HG02840 (cell line): ENCODE measurements around the gene NAPA.

Source experiments
- ATAC-seq: cut with Tn5 transposase; IDR thresholded peaks from one replicate; pipeline ENCODE4 v1.9.1; 2021; ENCODE audit warnings: mild to moderate bottlenecking, moderate library complexity, moderate number of reproducible peaks; ENCODE audit not compliant: unreplicated experiment, low FRiP score

NAPA gene

DNA sequence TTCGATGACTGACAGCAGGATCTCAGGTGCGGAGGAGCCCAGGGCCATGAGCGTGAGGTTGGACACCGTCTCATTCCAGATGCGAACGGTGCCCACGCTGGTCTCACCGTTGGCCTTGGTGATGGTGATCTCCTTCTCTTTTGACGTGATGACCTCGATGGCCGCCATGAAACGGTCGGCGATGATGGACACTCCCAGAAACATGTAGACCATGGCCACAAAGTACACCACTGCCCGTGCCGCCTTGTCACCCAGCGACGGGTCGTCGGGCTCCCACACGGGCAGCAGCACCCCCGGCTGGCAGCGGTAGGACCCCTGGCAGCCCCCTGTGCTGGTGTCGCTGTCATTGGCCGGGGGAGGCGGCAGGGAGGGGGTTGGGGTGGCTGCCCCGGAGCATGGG is 48.9 kb downstream of the NAPA start:
- no peak for ATAC-seq

DNA sequence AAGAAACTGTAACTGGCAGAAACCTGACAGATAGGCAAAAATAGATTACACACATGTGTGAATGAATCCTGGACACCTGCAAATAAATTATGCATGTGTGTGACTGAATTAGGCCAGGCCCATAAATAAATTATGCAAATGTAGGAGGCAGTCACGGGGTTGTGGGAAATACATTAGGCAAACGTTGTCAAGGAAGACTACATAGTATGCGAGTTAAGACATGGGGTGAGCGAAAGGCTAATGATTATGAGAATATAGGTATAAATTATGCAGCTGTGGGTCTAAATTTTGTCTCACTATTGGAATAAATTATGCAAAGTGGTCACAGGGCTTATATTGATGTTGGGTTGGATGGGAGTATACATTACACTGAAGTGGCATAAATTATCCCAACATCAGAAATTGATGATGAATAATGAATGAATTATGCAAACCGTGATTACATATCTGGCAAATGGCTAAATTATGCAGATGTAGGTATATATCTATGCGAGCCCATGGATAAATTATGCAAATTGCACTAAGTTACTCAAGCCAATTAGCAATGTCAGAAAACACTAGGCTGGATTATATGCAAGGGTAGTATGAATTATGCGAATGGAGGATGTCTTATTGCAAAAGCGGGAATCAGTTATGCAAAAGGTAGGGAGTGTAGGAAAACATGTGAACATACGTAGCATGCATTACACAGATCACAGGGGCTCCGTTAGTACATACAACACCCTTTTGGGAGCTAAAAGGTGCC is 50.0 kb downstream of the NAPA start:
- ATAC-seq = no peak

DNA sequence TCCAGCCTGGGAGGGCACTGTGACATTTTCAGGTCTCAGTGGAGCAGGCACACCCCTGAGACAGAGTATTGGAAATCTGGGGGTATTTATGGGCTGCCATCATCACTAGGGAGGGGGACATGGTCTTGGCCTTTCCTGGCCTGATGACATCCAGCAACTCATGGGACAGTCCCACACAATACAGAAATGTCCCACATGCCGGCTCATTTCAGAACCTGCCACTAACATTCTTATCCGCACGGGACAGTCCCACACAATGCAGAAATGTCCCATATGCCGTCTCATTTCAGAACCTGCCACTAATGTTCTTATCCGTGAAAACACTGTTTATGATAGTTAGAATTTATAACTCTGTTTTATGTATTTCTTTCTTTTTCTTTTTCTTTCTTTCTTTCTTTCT is 53.0 kb downstream of the NAPA start:
- ATAC-seq = no peak

DNA sequence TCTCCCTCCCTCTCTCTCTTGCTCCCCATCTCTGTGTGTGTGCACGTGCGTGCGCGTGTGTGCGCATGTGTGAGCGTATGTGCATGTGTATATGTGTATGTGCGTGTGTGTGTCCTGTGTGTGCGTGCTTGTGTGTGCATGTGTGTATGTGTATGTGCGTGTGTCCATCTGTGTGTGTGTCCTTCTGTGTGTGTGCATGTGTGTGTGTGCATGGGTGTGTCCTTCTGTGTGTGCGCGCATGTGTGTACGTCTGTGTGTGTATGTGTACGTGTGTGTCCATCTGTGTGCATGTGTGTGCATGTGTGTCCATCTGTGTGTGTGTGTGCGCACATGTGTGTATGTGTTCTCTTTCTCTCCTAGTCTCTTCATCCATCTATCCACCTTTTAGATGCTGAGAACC is 55.4 kb downstream of the NAPA start:
- ATAC-seq = no peak

DNA sequence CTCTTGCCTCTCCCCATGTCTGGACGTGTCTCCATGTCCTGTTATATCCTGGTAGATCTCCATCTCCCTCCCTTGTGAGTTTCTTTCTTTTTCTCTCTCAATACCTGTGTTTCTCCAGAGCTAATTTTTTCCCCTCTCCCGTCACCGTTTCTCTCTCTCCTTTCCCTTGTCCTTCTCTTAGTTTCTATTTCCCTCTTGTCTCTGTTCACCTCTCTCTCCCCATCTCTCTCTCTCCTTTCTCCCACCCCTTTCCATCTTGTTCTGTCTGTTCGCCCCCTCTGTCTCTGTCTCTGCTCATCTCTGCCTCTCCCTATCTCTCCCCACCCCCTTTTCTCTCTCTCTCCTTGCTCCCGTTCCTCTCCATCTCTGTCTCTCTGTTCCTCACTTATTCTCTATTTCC is 56.2 kb downstream of the NAPA start:
- ATAC-seq = no peak

DNA sequence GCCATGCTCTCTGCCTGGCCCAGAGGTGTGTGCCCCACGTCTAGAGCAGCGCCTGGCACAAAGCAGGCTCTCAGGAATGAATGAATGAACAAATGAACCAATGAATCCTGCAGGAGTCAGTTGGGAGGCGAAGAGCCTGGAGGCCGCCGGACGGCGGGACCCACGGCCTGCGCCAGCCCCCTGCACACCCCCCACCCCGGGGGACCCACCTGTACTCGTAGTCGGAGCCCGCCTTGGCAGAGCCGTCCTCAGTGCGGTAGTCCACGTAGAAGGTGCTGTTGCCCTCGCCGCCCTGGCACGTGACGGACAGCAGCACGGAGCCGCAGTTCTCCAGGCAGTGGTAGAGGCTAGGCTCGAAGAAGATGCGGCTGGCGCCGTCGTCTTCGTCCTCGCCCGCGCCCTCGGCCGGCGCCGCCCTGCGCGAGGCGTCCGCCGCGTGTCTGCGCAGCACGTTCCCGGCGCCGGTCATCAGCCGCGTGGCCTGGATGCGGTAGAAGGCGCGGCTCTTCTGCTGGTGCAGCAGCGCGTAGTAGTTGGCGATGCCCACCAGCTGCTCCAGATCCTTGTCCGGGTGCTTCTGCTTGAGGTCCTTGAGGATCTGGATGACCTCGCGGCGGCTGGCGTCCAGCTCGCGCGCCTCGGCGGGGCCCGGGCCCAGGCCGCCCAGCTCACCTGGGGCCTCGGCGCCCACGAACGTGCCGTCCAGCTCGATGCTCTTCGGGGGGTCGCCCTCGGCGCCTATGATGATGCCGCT is 58.0 kb downstream of the NAPA start:
- no peak for ATAC-seq

DNA sequence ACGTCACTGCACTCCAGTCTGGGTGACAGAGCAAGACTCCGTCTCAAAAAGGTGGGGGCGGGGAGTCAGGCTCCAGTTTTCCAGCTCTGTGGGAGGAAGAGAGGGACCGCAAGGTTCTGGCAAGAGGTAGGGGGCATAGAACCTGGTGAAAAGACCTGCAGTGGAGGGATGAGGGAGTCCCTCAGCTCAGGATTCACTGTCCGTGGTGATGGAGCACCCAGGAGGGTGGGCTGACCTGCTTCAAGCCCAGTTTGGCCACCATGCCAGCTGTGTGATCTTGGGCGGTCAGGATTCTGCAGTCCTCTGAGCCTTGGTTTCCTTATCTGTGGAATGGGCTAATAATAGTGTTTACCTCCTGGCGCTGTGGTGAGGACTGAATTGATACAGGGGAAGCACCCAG is 64.4 kb downstream of the NAPA start:
- ATAC-seq = no peak

DNA sequence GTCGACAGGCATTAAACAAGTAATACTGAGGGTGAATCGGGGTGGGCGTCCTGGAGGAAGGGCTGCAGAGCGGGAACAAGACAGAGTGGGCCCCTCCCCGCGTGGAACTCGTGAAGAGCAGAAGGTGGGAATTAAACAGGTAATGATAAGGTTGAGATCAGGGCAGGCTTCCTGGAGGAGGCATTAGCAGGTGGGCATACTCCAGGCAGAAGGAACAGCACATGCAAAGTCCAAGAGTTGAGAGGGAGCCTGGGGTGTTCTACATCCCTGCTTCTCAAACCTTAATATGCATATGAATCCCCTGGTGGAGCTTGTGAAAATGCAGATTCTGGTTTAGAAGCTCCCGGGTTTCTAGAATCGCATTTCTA is 66.5 kb downstream of the NAPA start:
- no peak for ATAC-seq

DNA sequence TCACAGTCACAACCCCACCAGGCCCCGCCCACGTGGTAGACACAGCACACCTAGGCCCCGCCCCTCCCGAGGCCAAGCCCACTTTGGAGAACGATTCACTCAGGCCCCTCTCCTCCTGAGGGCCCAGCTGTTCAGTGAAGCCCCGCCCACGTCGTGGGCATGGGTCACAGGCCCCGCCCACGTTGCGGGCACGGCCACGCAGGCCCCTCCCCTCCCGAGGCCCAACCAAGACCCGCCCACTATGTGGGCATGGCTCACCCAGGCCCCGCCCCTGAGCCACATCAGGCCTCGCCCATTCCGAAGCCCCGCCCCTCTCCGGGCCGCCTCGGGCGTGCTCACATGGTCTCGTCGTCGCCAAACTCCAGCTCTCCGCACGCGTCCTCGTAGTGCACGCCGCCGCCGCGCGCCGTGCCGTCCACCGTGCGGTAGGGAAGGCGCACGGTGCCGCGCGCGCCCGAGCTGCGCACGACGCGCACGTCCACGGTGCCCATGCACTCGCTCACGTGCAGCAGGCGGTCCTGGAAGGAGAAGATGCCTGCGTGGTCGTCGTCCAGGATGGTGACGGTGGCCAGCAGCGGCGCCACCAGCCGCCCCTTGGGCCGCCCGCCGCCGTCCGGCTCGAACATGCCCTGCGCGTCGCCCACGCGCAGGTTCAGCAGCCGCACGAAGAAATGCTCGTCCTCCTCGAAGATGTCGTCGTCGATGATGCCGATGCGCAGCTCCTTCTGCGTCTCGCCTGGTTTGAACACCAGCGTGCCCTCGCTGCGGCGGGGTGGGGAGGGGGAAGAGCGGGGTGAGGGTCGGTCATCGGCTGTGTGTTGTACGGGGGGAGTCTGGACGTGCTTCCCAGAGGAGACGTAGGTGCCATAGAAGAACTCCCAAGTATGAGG is 67.1 kb downstream of the NAPA start:
- no peak for ATAC-seq

DNA sequence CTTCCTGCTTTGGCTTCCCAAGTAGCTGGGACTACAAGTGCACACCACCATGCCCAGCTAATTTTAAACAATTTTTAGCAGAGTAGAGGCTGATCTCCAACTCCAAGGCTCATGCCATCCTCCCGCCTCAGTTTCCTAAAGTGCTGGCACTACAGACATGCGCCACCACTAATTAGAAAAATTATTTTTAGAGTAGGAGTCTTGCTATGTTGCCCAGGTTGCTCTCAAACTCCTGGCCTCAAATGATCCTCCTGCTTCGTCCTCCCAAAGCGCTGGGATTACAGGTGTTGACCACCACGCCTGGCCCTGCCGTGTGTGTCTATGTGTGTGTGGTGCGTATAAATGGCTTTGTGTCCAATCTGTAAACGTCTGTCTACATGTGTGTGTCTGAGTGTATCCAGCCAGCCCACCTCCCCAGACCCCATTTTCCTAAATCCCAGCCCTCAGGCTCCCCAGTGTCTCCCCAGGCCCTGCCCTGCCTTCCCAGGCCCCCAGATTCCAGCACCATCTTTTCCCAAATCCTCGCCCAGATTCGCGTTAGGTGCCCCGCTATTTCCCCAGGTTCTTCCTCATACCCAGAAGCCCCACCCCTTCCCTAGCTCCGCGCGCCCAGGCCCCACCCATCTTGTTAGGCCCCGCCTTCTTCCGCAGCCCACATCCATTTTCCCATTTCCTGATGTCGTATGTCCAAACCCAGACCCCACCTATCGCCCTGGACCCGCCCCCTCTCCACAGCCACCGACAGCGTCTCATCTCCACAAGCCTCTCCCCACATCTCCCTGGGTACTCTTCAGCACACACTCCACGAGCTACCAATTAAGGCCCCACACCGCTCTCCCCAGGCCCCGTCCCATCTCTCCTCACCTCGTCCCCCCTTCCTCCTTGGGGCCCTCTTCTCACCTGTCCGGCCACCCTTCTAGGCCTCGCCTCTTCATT is 68.1 kb downstream of the NAPA start:
- ATAC-seq = no peak

DNA sequence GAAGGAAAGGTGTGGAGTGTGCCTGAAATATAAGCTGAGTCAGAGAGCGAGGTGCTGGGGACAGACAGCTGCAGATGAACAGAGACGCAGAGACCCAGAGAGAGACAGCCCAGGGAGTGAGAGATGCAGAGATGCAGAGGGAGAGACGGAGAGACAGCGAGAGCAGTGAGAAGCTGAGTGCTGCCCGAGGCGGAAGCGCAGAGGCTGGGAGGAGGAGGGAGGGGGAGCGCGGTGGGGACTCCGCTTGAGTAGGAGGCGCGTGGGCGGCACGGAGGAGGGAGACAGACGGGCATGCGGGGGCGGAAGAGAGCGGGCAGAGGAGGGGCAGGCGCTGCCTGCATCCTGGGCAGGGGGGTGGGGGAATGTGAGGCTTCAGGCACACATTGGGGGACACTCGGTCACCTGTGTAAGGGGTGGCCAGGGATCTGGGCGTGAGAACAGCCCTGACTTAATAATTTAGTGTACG is 68.9 kb downstream of the NAPA start:
- ATAC-seq = no peak

DNA sequence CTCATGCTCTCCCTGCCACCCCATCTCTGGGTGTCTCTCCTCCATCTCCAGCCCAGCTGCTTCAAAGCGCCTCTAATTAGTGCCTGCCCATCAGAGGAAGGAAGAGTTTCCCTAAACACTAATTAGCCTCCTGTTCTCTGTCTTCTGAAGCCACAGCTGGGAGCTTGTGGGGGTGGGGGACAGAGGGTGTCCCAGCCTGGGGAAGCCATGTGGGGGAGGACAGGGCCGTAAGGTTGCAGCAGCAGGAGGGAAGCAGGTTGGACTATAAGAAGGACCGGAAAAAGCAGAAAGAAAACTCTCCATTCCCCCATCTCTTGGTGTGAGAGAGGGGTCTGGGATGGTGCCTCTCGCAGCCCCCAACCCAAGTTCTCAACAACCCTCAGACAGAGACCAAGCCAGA is 69.3 kb downstream of the NAPA start:
- no peak for ATAC-seq

DNA sequence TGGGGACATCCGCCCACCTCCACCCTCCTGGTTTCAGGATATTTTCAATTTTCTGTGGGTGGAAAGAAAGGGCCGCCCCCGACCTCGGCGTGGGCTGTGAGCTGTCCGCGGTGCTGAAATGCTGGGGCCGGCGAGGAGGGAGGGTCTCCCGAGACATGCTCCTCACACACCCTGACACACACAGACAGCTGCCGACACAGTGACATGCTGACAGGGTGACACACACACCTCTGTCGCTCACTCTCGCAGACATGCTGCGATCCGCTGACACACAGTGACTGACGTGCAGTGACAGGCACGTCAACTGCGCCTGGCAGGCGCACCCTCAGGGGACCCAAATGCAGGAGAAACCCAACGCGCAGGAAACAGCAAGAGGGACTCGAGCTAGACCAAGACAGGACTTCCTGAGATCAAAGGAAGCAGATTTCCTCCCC is 70.5 kb downstream of the NAPA start:
- no peak for ATAC-seq

DNA sequence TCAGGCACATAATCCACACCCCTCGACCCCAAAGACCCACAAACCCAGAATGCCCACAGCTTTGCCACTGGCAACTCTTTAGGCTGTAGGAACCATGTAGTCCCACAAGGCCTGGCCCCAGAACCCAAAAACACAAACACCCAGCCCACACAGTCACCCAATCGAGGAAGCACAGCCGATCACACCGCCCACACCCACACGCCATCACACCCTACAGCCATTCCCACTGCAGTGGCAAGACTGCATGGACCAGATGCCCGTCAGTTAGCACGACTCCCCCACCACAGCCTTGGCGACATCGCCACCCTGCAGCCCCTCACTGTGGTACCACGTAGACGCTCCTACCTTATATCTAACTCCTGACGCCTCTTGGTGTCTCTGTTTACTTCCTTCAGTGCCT is 71.5 kb downstream of the NAPA start:
- ATAC-seq = no peak

DNA sequence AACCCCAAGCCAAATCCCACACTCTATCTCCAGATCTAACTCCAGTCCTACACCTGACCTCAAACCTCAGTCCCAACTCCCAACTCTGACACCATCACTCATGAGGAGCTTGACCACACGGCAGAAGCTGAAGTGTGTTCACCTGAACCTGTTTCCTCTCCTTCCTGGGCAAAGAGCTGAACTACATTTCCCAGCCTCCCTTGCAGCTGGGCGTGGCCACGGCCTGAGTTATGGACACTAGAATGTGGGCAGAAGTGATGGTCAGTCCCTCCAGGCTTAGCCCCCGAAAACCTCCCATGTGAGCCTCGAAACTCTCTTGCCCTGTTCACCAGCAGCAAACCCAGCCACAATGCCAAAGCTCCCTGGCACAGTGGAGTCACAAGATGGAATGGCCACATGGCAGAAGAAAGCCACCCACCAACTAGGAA is 76.1 kb downstream of the NAPA start:
- ATAC-seq = no peak
